H1 (cell line): ENCODE results near the gene RIPK4. TPM values are rescaled to one million over a fixed set of nuclear protein-coding genes. Genes with fewer than 3 reads are reported as not detected.

Experiments
- CTCF ChIA-PET: fragments of 300-600 bp; sonication (Branson Sonifier 250); formaldehyde crosslinking; loops from one replicate; lab custom pipeline; 2021; ENCODE audit not compliant: partially characterized antibody; lab: Charles Lee
- POLR2A ChIA-PET: fragments of 300-600 bp; sonication (Branson Sonifier 250); formaldehyde crosslinking; loops from one replicate; lab custom pipeline; 2021; ENCODE audit warnings: inconsistent platforms; ENCODE audit not compliant: partially characterized antibody; lab: Charles Lee
- DNase-seq, 2 experiments: peaks; one replicate each; pipeline versions ENCODE4 v3.0.0 to v3.0.0-alpha.2; 2010 to 2022; ENCODE audit warnings: low spot score in 2 of 2, low read depth in 1 of 2, mixed read lengths in 1 of 2
- FAIRE-seq: peaks from 2 replicates; lab custom pipeline; 2011; peaks lifted over from hg19 to GRCh38; lab: Jason Lieb, UNC
- H2AFZ ChIP-seq: 2 replicates; pipeline ENCODE4 v1.8.1; 2012; ENCODE audit warnings: low read length, inconsistent platforms
- H2AK5ac ChIP-seq: 2 replicates; pipeline ENCODE4 v1.6.1; 2013; ENCODE audit warnings: low read depth, low read length
- H2BK120ac ChIP-seq: replicated peaks from 2 replicates; pipeline ENCODE3; 2013; ENCODE audit warnings: low read depth, low read length, inconsistent platforms
- H2BK12ac ChIP-seq: 2 replicates; pipeline ENCODE4 v1.6.1; 2013; ENCODE audit warnings: low read depth, low read length
- H2BK15ac ChIP-seq: 2 replicates; pipeline ENCODE4 v1.6.1; 2013; ENCODE audit warnings: low read length
- H2BK20ac ChIP-seq: 2 replicates; pipeline ENCODE4 v1.6.1; 2013; ENCODE audit warnings: low read length
- H2BK5ac ChIP-seq: 2 replicates; pipeline ENCODE4 v1.6.1; 2013; ENCODE audit warnings: low read depth, low read length
- H3K14ac ChIP-seq: 2 replicates; pipeline ENCODE4 v1.6.1; 2013; ENCODE audit warnings: inconsistent platforms; ENCODE audit not compliant: insufficient read length
- H3K18ac ChIP-seq: 2 replicates; pipeline ENCODE4 v1.6.1; 2013; ENCODE audit warnings: low read length; ENCODE audit errors: extremely low read depth
- H3K23ac ChIP-seq: 2 replicates; pipeline ENCODE4 v1.6.1; 2013; ENCODE audit warnings: inconsistent platforms; ENCODE audit not compliant: insufficient read length
- H3K23me2 ChIP-seq: 2 replicates; pipeline ENCODE4 v1.6.1; 2013; ENCODE audit warnings: low read depth, low read length
- H3K27ac ChIP-seq: 2 replicates; pipeline ENCODE4 v1.6.1; 2011; ENCODE audit warnings: low read depth, low read length, inconsistent platforms
- H3K27me3 ChIP-seq, 4 experiments: replicated peaks in 1 of 4; 1 replicate in 1 of 4; 2 replicates in 3 of 4; pipeline versions ENCODE4 v1.6.1 to v1.8.1; 2011 to 2013; ENCODE audit warnings: low read length in 3 of 4, mild to moderate bottlenecking in 3 of 4, inconsistent platforms in 2 of 4, mixed read lengths in 2 of 4, moderate library complexity in 1 of 4; ENCODE audit not compliant: control insufficient read depth in 3 of 4, insufficient read depth in 3 of 4; ENCODE audit errors: extremely low read depth in 1 of 4
- H3K36me3 ChIP-seq, 4 experiments: 2 replicates each; pipeline versions ENCODE4 v1.6.1 to v1.8.1; 2011 to 2013; ENCODE audit warnings: mild to moderate bottlenecking in 4 of 4, low read length in 3 of 4, moderate library complexity in 2 of 4, control low read depth in 1 of 4, inconsistent platforms in 1 of 4; ENCODE audit not compliant: insufficient read depth in 4 of 4, control insufficient read depth in 2 of 4
- H3K4ac ChIP-seq: replicated peaks from 2 replicates; pipeline ENCODE3; 2013; ENCODE audit warnings: low read length, low read depth, mixed read lengths, inconsistent platforms; ENCODE audit not compliant: insufficient read length
- H3K4me1 ChIP-seq, 4 experiments: replicated peaks in 1 of 4; 1 replicate in 1 of 4; 2 replicates in 3 of 4; pipeline versions ENCODE4 v1.6.1 to v1.8.1; 2011 to 2013; ENCODE audit warnings: low read length in 3 of 4, inconsistent platforms in 2 of 4, mixed read lengths in 1 of 4; ENCODE audit not compliant: insufficient read depth in 4 of 4, control insufficient read depth in 3 of 4
- H3K4me2 ChIP-seq, 2 experiments: 2 replicates each; pipeline versions ENCODE4 v1.6.1 to v1.8.1; 2011 to 2013; ENCODE audit warnings: low read depth in 2 of 2, low read length in 2 of 2, control low read depth in 1 of 2, inconsistent platforms in 1 of 2, mild to moderate bottlenecking in 1 of 2; ENCODE audit not compliant: insufficient read depth in 1 of 2
- H3K4me3 ChIP-seq, 4 experiments: fragments of 200-600, 300-600 bp in 1 of 4; sonication (generic), shearing (Covaris generic), sonication (Bioruptor Twin) in 1 of 4; 2 replicates each; pipeline versions ENCODE4 v1.5.1 to v1.8.1; 2011 to 2016; ENCODE audit warnings: low read length in 4 of 4, low read depth in 3 of 4, control low read depth in 2 of 4, inconsistent platforms in 2 of 4, mild to moderate bottlenecking in 2 of 4, mixed read lengths in 1 of 4, moderate library complexity in 1 of 4; ENCODE audit not compliant: insufficient read depth in 2 of 4; ENCODE audit errors: extremely low read depth in 1 of 4
- H3K56ac ChIP-seq: replicated peaks from 2 replicates; pipeline ENCODE3; 2013; ENCODE audit warnings: low read depth, mild to moderate bottlenecking, mixed read lengths, low read length, inconsistent platforms; ENCODE audit not compliant: insufficient read length
- H3K79me1 ChIP-seq: 2 replicates; pipeline ENCODE4 v1.6.1; 2013; ENCODE audit warnings: low read depth, low read length, control low read depth
- H3K79me2 ChIP-seq, 2 experiments: 2 replicates each; pipeline versions ENCODE4 v1.6.1 to v1.8.1; 2012 to 2013; ENCODE audit warnings: low read length in 2 of 2, mild to moderate bottlenecking in 2 of 2, inconsistent platforms in 1 of 2; ENCODE audit not compliant: insufficient read depth in 2 of 2, control insufficient read depth in 1 of 2
- H3K9ac ChIP-seq, 4 experiments: replicated peaks in 1 of 4; 1 replicate in 1 of 4; 2 replicates in 3 of 4; pipeline versions ENCODE4 v1.6.1 to v1.8.1; 2011 to 2013; ENCODE audit warnings: low read depth in 3 of 4, low read length in 3 of 4, control low read depth in 2 of 4, mild to moderate bottlenecking in 2 of 4, moderate library complexity in 2 of 4, inconsistent platforms in 1 of 4; ENCODE audit errors: extremely low read depth in 1 of 4
- H3K9me3 ChIP-seq, 2 experiments: 2 replicates each; pipeline versions ENCODE4 v1.6.1 to v1.8.1; 2012 to 2013; ENCODE audit warnings: mild to moderate bottlenecking in 2 of 2, moderate library complexity in 2 of 2, control low read depth in 1 of 2, inconsistent platforms in 1 of 2, low read depth in 1 of 2, low read length in 1 of 2, mixed read lengths in 1 of 2; ENCODE audit not compliant: insufficient read depth in 2 of 2
- H4K20me1 ChIP-seq, 2 experiments: replicated peaks in 1 of 2; 2 replicates each; pipeline versions ENCODE3 to v1.8.1; 2011 to 2013; ENCODE audit warnings: inconsistent platforms in 2 of 2, low read length in 2 of 2, mild to moderate bottlenecking in 1 of 2; ENCODE audit not compliant: insufficient read depth in 2 of 2, control insufficient read depth in 1 of 2
- H4K5ac ChIP-seq: 2 replicates; pipeline ENCODE4 v1.6.1; 2013; ENCODE audit warnings: low read length, low read depth, mixed read lengths, inconsistent platforms; ENCODE audit not compliant: insufficient read length
- H4K8ac ChIP-seq: 2 replicates; pipeline ENCODE4 v1.8.0; 2013; ENCODE audit warnings: mild to moderate bottlenecking, moderate library complexity, low read length, inconsistent platforms; ENCODE audit not compliant: insufficient read depth; ENCODE audit errors: extremely low read depth
- H4K91ac ChIP-seq: replicated peaks from 2 replicates; pipeline ENCODE3; 2013; ENCODE audit warnings: low read length, mixed read lengths, inconsistent platforms; ENCODE audit not compliant: insufficient read length
- ATF2 ChIP-seq: IDR thresholded peaks from 2 replicates; pipeline ENCODE4 v1.6.1; 2012; ENCODE audit warnings: low read length, inconsistent platforms
- BCL11A ChIP-seq, 2 experiments: IDR thresholded peaks; one replicate each; pipeline ENCODE4 v1.6.1; 2011; ENCODE audit warnings: low read depth in 2 of 2, low read length in 2 of 2, mild to moderate bottlenecking in 2 of 2
- CHD1 ChIP-seq: IDR thresholded peaks from 2 replicates; pipeline ENCODE4 v1.6.1; 2012; ENCODE audit warnings: low read depth, low read length, improper control_type of control experiment
- CTBP2 ChIP-seq: IDR thresholded peaks from 2 replicates; pipeline ENCODE4 v1.7.0; 2011; ENCODE audit warnings: borderline replicate concordance, mild to moderate bottlenecking, moderate library complexity, mixed read lengths, low read length; ENCODE audit not compliant: insufficient read depth, insufficient read length
- EGR1 ChIP-seq: IDR thresholded peaks from 2 replicates; pipeline ENCODE4 v1.6.1; 2011; ENCODE audit warnings: low read depth, low read length, borderline replicate concordance
- MAX ChIP-seq: IDR thresholded peaks from 2 replicates; pipeline ENCODE4 v1.6.1; 2012; ENCODE audit warnings: inconsistent platforms
- RNF2 ChIP-seq: fragments of 200-900, 300-1000 bp; sonication (generic); IDR thresholded peaks from 2 replicates; pipeline ENCODE4 v1.7.1; 2016; ENCODE audit warnings: borderline replicate concordance, low read depth, mild to moderate bottlenecking, antibody characterized with exemption, low read length; ENCODE audit not compliant: poor library complexity, severe bottlenecking; ENCODE audit errors: missing control alignments
- RXRA ChIP-seq: IDR thresholded peaks from 2 replicates; pipeline ENCODE4 v1.6.1; 2011; ENCODE audit warnings: low read depth, mild to moderate bottlenecking, low read length, moderate library complexity; ENCODE audit not compliant: insufficient read depth
- SAP30 ChIP-seq: fragments of 300-600 bp; sonication (generic); IDR thresholded peaks from 2 replicates; pipeline ENCODE4 v1.7.1; 2012; ENCODE audit warnings: low read length, moderate library complexity, mild to moderate bottlenecking, inconsistent platforms; ENCODE audit not compliant: insufficient read depth, insufficient replicate concordance
- SIRT6 ChIP-seq: IDR thresholded peaks from one replicate; pipeline ENCODE4 v1.7.1; 2012; ENCODE audit warnings: low read length, inconsistent platforms
- SUZ12 ChIP-seq: fragments of 200-600 bp; sonication (generic); IDR thresholded peaks from 2 replicates; pipeline ENCODE4 v1.6.1; 2012; ENCODE audit warnings: mild to moderate bottlenecking, inconsistent platforms, low read length, moderate library complexity, mixed read lengths
- TBP ChIP-seq: IDR thresholded peaks from 2 replicates; pipeline ENCODE4 v1.6.1; 2011; ENCODE audit warnings: low read depth, low read length, improper control_type of control experiment
- WGBS, 2 experiments: shearing (Covaris generic) in 1 of 2; methylation state at CpG; one replicate each; pipeline versions ENCODE4 v1.1.6 to v1.1.7; 2013 to 2015; ENCODE audit warnings: low lambda C conversion rate in 2 of 2, mixed read lengths in 2 of 2, inconsistent platforms in 1 of 2, low coverage in 1 of 2, missing lambda C conversion rate in 1 of 2; ENCODE audit not compliant: insufficient replicate concordance in 2 of 2, insufficient coverage in 1 of 2, insufficient read length in 1 of 2; ENCODE audit errors: extremely low coverage in 1 of 2, missing lambda C conversion rate in 1 of 2; 5-methylcytosine and 5-hydroxymethylcytosine counted together
- polyA plus RNA-seq, 7 experiments: library from polyadenylated mRNA; depleted of rRNA in 3 of 7; stranded (reverse) in 5 of 7; unstranded in 2 of 7; fragments of >200 nt in 5 of 7; fragments of 200-250 nt in 2 of 7; gene quantifications; 1 replicate in 5 of 7; 2 replicates in 1 of 7; 4 replicates in 1 of 7; pipeline versions ENCODE4 v1.2.1 to v1.2.3, GENCODE V29; 2011 to 2013; ENCODE audit warnings: missing spikeins in 2 of 7, mixed read lengths in 2 of 7
- total RNA-seq: library from RNA; stranded (reverse); fragmentation: NEBNext Ultra II Directional; extraction: Animal tissue kit (Norgen Biotek cat#: 25700); gene quantifications from 2 replicates; pipeline ENCODE4 v1.2.1, GENCODE V29; 2021

RIPK4 gene
- total and polyA plus RNA-seq, 2 of the 8 experiments (the other 6 are each of a cell fraction or from before 2014, with no cell fraction given), result 2.7 to 5.6 TPM

DNA sequence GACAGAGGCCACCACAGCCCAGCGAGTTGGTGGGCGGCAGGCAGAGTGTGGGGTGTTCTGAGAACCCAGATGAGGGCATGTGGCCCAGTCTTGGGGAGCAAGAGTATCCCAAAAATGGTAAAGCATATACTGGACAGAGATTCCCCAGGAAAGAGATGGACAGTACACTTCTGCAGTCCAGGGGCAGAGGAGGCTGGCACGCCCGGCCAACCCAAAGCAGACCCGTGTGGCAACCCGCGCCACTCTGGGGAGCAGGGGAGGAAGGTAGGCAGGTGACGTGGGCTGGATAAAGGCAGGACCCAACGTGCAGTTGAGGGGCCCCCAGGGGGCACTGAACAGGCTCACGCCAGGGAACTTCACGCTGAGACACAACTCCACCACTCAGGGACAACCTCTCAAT is 46.4 kb upstream of the RIPK4 start:
- CTCF ChIA-PET, result interaction anchor here (0.7 kb wide), 1 partner anchor 11 kb away, joined by 3 read pairs; no protein-coding TSS in a partner anchor
- DNase-seq (no peak), FAIRE-seq (no peak)
- H2BK20ac ChIP-seq, result no peak overlapping the region
- WGBS, 2 experiments, result 92% methylated on average over 11 of the region's 11 CpGs; no CpG with 5 or more reads in 1 of the 2 experiments
- H3K14ac ChIP-seq, result no peak overlapping the region
- no peak overlapping the region for H3K27ac ChIP-seq
- no peak overlapping the region for H4K91ac ChIP-seq
- no peak overlapping the region for H2BK5ac ChIP-seq
- H3K9me3 ChIP-seq, result no peaks in the 10 kb centered on the region
- H2BK120ac ChIP-seq, result no peak overlapping the region
- no peaks in the 10 kb centered on the region for H3K23me2 ChIP-seq
- no peaks in the 10 kb centered on the region for H3K79me1 ChIP-seq
- no peak overlapping the region for H3K18ac ChIP-seq
- H3K79me2 ChIP-seq, result no peaks in the 10 kb centered on the region
- H4K20me1 ChIP-seq, result peaks cover 0 to 6% of the 10 kb centered on the region in 2 experiments
- H3K36me3 ChIP-seq, result peaks cover 2 to 24% (median 8%) of the 10 kb centered on the region in 4 experiments; a peak in 6 of 8 replicates
- no peak overlapping the region for H3K56ac ChIP-seq
- H2BK15ac ChIP-seq, result no peak overlapping the region
- no peak overlapping the region for H4K8ac ChIP-seq
- H2AK5ac ChIP-seq, result no peak overlapping the region
- H2AFZ ChIP-seq, result no peak overlapping the region
- no peak overlapping the region for H3K9ac ChIP-seq
- no peak overlapping the region for H3K4ac ChIP-seq
- no peak overlapping the region for H4K5ac ChIP-seq
- H3K4me1 ChIP-seq, result no peaks in the 10 kb centered on the region
- H3K4me2 ChIP-seq, result no peak overlapping the region
- H3K23ac ChIP-seq, result no peak overlapping the region
- H2BK12ac ChIP-seq, result no peak overlapping the region
- no peak overlapping the region for H3K4me3 ChIP-seq
- POLR2A ChIA-PET, result no interaction called here
- H3K27me3 ChIP-seq, result no peaks in the 10 kb centered on the region
- no peak for TF ChIP-seq TBP
- TF ChIP-seq SAP30, result no peak
- no peak for TF ChIP-seq CTBP2
- no peak for TF ChIP-seq RNF2
- TF ChIP-seq SIRT6, result no peak
- no peak for TF ChIP-seq CHD1
- no peak for TF ChIP-seq MAX
- no peak for TF ChIP-seq BCL11A (IDR thresholded peaks at IDR 0.05; ENCODE audit: low read depth in 2 of 2, low read length in 2 of 2)
- no peak for TF ChIP-seq ATF2
- TF ChIP-seq SUZ12, result no peak
- no peak for TF ChIP-seq EGR1
- TF ChIP-seq RXRA, result no peak
